GM20431 (cell line): Measurements from ENCODE around the gene KCND3.

ENCODE experiments used
- in situ Hi-C: fragments of 300-500 bp; cut with MseI, MboI; formaldehyde crosslinking; loops from one replicate; pipeline ENCODE4 v1.15.0; 2020; ENCODE audit warnings: low sequenced_read_pairs; ENCODE audit not compliant: unreplicated experiment

The KCND3 gene

GRCh38 chr1:111888740-111889376, 100.6 kb downstream of the KCND3 start:
- in situ Hi-C loops = no loop called here

GRCh38 chr1:111887875-111888274, 101.6 kb downstream of the KCND3 start:
- in situ Hi-C loops = no loop called here

GRCh38 chr1:111887385-111887784, 102.1 kb downstream of the KCND3 start:
- in situ Hi-C loops = no loop called here

DNA sequence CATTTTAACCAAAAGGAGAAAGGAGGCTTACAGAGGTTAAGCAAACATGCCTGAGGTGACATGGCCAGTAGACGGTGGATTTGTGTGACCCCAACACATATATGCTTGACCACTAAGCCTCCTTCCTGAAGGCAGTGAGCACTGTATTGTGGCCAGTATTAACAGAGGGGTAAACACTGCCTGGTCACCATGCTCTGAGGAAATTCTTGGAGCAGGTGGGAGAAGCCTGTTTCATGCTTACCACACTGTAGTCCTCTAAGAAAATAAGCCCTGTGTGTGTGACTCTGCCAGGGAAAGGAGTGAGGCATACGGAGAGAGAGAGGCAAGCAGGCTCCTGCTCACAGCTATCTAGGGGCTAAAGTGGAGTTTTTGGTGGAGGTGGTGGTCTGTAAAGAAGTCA, 102.7 kb downstream of the KCND3 start:
- in situ Hi-C loops = no loop called here

GRCh38 chr1:111884772-111885443, 104.6 kb downstream of the KCND3 start:
- in situ Hi-C loops = no loop called here

DNA sequence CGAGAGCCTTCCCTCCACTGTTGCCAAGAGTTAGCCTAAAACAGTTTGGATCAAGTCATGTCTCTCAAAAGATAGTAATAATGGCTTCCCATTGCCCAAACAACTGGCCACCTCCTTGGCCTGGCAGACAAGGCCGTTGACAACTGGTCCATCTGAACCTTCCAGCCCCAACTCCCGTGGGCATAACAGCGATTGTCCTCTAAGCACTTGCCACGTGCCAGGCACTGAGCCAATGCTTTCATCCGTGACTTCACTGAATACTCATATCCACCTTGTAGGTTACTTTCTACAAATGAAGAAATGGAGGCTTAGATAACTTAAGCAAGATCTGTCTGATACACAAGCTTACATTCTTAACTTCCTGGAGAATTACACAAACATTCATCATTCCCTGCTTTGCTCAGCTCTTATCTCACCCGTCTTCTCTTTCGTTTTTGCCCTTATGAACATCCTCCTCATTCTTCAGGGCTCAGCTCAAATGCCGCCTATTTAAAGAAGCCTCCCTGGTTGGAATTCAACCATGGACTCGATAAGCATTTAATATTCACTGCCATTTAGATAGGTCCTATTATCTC, 106.4 kb downstream of the KCND3 start:
- in situ Hi-C loops = no loop called here

DNA sequence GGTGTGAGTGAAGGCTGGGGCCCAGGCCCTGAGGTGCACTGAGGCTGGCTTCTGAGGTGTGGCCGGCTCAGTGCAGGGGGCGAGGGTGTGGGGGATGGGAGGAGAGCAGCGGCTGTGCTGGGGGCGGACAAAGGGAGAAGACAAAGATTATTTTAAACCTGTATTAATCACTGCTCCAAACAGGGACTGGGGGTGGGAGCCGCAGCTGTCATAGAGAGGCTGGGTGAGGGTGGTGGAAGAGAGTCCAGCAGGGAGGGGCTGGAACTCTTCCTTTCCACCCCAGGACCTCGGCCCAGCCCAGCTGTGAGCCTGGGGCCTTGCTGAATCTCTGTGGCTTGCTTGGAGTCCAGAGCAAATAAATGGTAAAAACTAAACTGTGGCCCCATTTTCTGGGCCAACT, 106.9 kb downstream of the KCND3 start:
- in situ Hi-C loops = no loop called here

GRCh38 chr1:111880881-111881837, 108.3 kb downstream of the KCND3 start:
- in situ Hi-C loops = no loop called here

GRCh38 chr1:111879081-111879480, 110.4 kb downstream of the KCND3 start:
- in situ Hi-C loops = no loop called here

- in situ Hi-C loops = no loop called here
These were observed 110.8 kb downstream of the KCND3 start for GRCh38 chr1:111878649-111879048.

DNA sequence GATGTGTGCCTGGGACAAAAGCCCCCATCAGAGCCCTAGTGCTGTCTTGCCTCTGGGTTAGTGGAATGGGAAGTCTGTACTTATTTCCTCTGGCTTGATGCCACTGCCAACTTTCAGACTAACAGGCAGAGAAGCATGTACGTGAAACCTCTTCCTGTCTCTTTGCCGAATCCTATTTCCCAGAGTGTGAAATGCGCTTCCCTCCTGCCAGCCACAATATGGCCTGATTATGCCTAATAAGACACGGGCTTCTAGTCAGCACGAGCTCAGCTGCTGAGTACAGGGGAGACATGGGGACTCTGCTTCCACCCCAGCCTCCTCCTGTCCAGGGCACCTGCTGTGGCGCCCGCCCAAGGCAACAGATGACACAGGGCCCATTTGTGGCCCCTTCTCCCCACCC, 111.4 kb downstream of the KCND3 start:
- in situ Hi-C loops = no loop called here

DNA sequence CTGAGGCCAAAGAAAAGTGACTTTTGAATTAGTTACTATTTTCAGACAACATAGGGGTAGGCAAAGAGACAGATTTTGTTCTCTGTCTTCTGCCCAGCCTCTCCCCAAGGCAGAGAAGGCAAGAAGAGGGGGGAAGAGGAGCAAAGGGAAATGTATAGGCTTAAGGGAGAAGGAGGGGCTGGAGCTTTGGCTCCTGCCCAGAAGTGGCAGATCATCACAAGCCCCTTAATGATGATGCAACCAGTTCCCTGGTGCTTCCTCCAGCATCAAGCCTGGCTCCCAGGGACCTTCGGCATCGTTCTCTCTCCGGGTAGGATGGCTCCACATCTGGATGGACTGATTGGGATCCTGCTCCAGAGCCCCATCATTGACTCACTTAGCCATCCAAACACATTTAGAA, 112.8 kb downstream of the KCND3 start:
- in situ Hi-C loops = no loop called here

- in situ Hi-C loops = no loop called here
These were observed 113.8 kb downstream of the KCND3 start for GRCh38 chr1:111875640-111876039.

DNA sequence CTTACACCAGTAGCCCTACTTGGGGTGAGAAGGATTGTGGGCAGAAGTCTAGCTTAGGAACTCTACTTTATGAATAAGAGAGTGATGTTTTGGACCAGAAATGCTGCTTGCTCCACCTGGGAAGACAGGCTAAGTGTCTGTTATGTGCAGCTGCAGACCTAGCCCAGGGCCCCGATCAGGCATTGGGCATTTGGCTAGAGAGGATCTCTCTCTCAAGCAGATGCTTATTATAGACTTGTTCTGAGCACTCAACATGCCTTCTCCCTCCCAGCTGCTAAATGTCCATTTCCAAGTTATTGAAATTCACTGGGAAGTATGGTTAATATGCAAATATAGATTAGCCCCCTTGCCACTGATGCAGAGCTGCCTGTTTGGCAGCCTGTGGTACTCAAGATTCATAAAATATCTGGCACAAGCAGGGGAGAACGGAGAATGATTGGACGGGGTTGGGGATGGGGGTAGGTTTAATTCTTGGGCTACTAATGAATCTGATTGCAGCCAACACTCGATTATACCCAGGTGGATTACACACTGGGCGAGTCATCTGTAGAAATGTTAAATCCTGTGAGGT, 115.9 kb downstream of the KCND3 start:
- in situ Hi-C loops = no loop called here

- in situ Hi-C loops = no loop called here
These were observed 119.3 kb downstream of the KCND3 start for GRCh38 chr1:111870181-111870580.

DNA sequence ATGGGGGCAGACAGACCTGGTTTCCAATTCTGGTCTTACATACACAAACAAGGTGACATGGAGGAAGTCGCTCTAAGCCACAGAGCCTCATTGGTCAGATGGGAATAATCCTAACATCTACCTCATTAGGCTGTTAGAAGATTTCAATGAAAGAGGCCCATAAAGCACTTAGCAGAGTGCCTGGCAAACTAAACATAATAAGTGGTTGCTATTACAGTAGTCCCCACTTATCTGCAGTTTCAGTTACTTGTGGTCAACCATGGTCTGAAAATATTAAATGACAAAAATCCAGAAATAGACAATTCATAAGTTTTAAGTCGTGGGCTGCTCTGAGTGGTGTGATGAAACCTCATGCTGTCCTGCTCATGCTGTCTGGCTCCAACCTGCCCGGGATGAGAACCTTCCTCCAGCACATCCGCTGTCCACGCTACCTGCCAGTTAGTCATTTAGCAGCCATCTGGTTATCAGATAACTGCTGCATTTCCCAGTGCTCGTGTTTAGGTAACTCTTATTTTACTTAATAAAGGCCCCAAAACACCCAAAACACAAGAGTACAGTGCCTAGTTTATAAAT, 121.5 kb downstream of the KCND3 start:
- in situ Hi-C loops = no loop called here

- in situ Hi-C loops = no loop called here
These were observed 124.6 kb downstream of the KCND3 start for GRCh38 chr1:111864862-111865261.

DNA sequence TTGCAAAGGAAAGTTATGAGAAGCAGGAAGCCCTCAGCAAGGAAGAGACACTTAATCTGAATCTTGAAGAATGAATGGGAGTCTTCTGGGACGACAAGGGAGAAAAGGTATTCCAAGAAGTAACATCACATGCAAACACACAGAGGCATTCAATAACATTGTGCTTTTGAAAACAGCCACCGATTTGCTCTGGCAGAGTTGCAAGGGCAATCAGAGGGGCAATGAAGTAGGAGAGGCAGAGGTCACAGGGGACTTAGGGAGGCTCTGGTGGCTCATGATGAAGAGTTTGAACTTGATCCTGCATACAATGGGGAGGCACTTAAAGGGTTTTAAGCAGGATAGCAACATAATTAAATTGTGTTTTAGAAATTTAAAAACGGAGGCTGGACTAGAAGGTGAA, 126.1 kb downstream of the KCND3 start:
- in situ Hi-C loops = no loop called here

- in situ Hi-C loops = no loop called here
These were observed 126.9 kb downstream of the KCND3 start for GRCh38 chr1:111862599-111862998.

GRCh38 chr1:111861523-111861922, 127.9 kb downstream of the KCND3 start:
- in situ Hi-C loops = no loop called here
